Activated naive CD8-positive, alpha-beta T cell treated with anti-CD3 and anti-CD28 coated beads, Interleukin-2, amount 50 U/mL, for 24 hours (primary cell): ENCODE measurements around the gene MRAS.
A peak's percentile ranks its signal among the peaks of the same experiment; 100 is the strongest.

Experiments used
- ATAC-seq: fragments of 150-1000 bp; cut with Tn5 transposase; one replicate; pipeline ENCODE4 v1.10.0; 2021
- DNase-seq: peaks from one replicate; pipeline ENCODE4 v3.0.0; 2021
- H3K27ac Mint-ChIP-seq: one replicate; pipeline ENCODE4 v1.8.0; 2021; ENCODE audit warnings: mild to moderate bottlenecking, mixed read lengths
- H3K27me3 Mint-ChIP-seq: one replicate; pipeline ENCODE4 v1.8.0; 2021; ENCODE audit warnings: mixed read lengths
- H3K36me3 Mint-ChIP-seq: one replicate; pipeline ENCODE4 v1.8.0; 2021; ENCODE audit warnings: low read depth, mixed read lengths
- H3K4me1 Mint-ChIP-seq: one replicate; pipeline ENCODE4 v1.8.0; 2021; ENCODE audit warnings: mixed read lengths
- H3K4me3 Mint-ChIP-seq: one replicate; pipeline ENCODE4 v1.8.0; 2021; ENCODE audit warnings: mild to moderate bottlenecking, moderate library complexity, mixed read lengths
- H3K9me3 Mint-ChIP-seq: one replicate; pipeline ENCODE4 v1.8.0; 2021; ENCODE audit warnings: mixed read lengths

The MRAS gene

GRCh38 chr3:138429665-138430064, 81.3 kb downstream of the MRAS start:
- H3K4me3 Mint-ChIP-seq, result no peak overlapping the region
- DNase-seq, result no peak
- no peak for ATAC-seq
- no peaks in the 10 kb centered on the region for H3K9me3 Mint-ChIP-seq
- peaks cover 8% of the 10 kb centered on the region for H3K4me1 Mint-ChIP-seq
- no peaks in the 10 kb centered on the region for H3K36me3 Mint-ChIP-seq
- H3K27ac Mint-ChIP-seq, result no peak overlapping the region
- peaks cover 28% of the 10 kb centered on the region for H3K27me3 Mint-ChIP-seq

- no peak for DNase-seq
- H3K9me3 Mint-ChIP-seq, result no peaks in the 10 kb centered on the region
- H3K4me3 Mint-ChIP-seq, result no peak overlapping the region
- peaks cover 10% of the 10 kb centered on the region for H3K4me1 Mint-ChIP-seq
- H3K27me3 Mint-ChIP-seq, result peaks cover 48% of the 10 kb centered on the region
- H3K36me3 Mint-ChIP-seq, result no peaks in the 10 kb centered on the region
- ATAC-seq, result no peak
- no peak overlapping the region for H3K27ac Mint-ChIP-seq
Observed at GRCh38 chr3:138432576-138433240, 84.3 kb downstream of the MRAS start.

- ATAC-seq (no peak), DNase-seq (no peak)
- Mint-ChIP-seq H3K27ac (no peak overlapping the region), H3K9me3 (no peaks in the 10 kb centered on the region), H3K4me3 (peak overlapping the region; percentile 64), H3K36me3 (no peaks in the 10 kb centered on the region), H3K4me1 (peaks cover 10% of the 10 kb centered on the region), H3K27me3 (peaks cover 54% of the 10 kb centered on the region)
Observed at GRCh38 chr3:138433892-138434275, 85.5 kb downstream of the MRAS start.

GRCh38 chr3:138434276-138434874, 86.0 kb downstream of the MRAS start, which contains the start of gene ESYT3:
Gene ESYT3 (plus strand): TSS chr3:138434616. CDS start chr3:138434799, 183 bp downstream.
- peak; percentile 69 for DNase-seq
- Mint-ChIP-seq H3K27me3 (peaks cover 54% of the 10 kb centered on the region), H3K4me1 (peaks cover 10% of the 10 kb centered on the region), H3K9me3 (no peaks in the 10 kb centered on the region), H3K27ac (no peak within 1 kb of the TSS), H3K4me3 (peak within 1 kb of the TSS; percentile 64), H3K36me3 (no peaks in the 10 kb centered on the region)
- peak; percentile 90 for ATAC-seq

GRCh38 chr3:138434875-138435772, 86.7 kb downstream of the MRAS start:
- H3K27ac Mint-ChIP-seq, result no peak overlapping the region
- no peaks in the 10 kb centered on the region for H3K9me3 Mint-ChIP-seq
- H3K4me3 Mint-ChIP-seq, result no peak overlapping the region
- H3K27me3 Mint-ChIP-seq, result peaks cover 54% of the 10 kb centered on the region
- ATAC-seq (no peak), DNase-seq (peak; percentile 11)
- H3K4me1 Mint-ChIP-seq, result peaks cover 10% of the 10 kb centered on the region
- H3K36me3 Mint-ChIP-seq, result no peaks in the 10 kb centered on the region

GRCh38 chr3:138435840-138436239, 87.5 kb downstream of the MRAS start:
- H3K27me3 Mint-ChIP-seq, result peaks cover 54% of the 10 kb centered on the region
- no peak for DNase-seq
- ATAC-seq, result no peak
- H3K4me1 Mint-ChIP-seq, result peaks cover 10% of the 10 kb centered on the region
- no peaks in the 10 kb centered on the region for H3K9me3 Mint-ChIP-seq
- H3K27ac Mint-ChIP-seq, result no peak overlapping the region
- H3K36me3 Mint-ChIP-seq, result no peaks in the 10 kb centered on the region
- no peak overlapping the region for H3K4me3 Mint-ChIP-seq

- Mint-ChIP-seq H3K36me3 (no peaks in the 10 kb centered on the region), H3K4me1 (peaks cover 10% of the 10 kb centered on the region), H3K4me3 (no peak overlapping the region), H3K27me3 (peaks cover 48% of the 10 kb centered on the region), H3K9me3 (no peaks in the 10 kb centered on the region), H3K27ac (no peak overlapping the region)
- DNase-seq, result no peak
- no peak for ATAC-seq
Observed at GRCh38 chr3:138437281-138437680, 88.9 kb downstream of the MRAS start.

- Mint-ChIP-seq H3K4me3 (no peak overlapping the region), H3K27me3 (peaks cover 33% of the 10 kb centered on the region), H3K9me3 (no peaks in the 10 kb centered on the region), H3K4me1 (peaks cover 7% of the 10 kb centered on the region), H3K36me3 (no peaks in the 10 kb centered on the region), H3K27ac (no peak overlapping the region)
- DNase-seq (no peak), ATAC-seq (no peak)
Observed at GRCh38 chr3:138438896-138439295, 90.5 kb downstream of the MRAS start.

GRCh38 chr3:138439646-138440045, 91.3 kb downstream of the MRAS start:
- Mint-ChIP-seq H3K36me3 (no peaks in the 10 kb centered on the region), H3K27me3 (peaks cover 28% of the 10 kb centered on the region), H3K9me3 (no peaks in the 10 kb centered on the region), H3K4me3 (no peak overlapping the region), H3K27ac (no peak overlapping the region), H3K4me1 (peaks cover 2% of the 10 kb centered on the region)
- ATAC-seq (no peak), DNase-seq (no peak)

GRCh38 chr3:138440121-138440521, 91.7 kb downstream of the MRAS start:
- no peak overlapping the region for H3K4me3 Mint-ChIP-seq
- H3K4me1 Mint-ChIP-seq, result peaks cover 2% of the 10 kb centered on the region
- peaks cover 28% of the 10 kb centered on the region for H3K27me3 Mint-ChIP-seq
- H3K36me3 Mint-ChIP-seq, result no peaks in the 10 kb centered on the region
- H3K27ac Mint-ChIP-seq, result no peak overlapping the region
- ATAC-seq (no peak), DNase-seq (no peak)
- H3K9me3 Mint-ChIP-seq, result no peaks in the 10 kb centered on the region

GRCh38 chr3:138440596-138440995, 92.2 kb downstream of the MRAS start:
- H3K36me3 Mint-ChIP-seq, result no peaks in the 10 kb centered on the region
- H3K4me1 Mint-ChIP-seq, result no peaks in the 10 kb centered on the region
- peaks cover 25% of the 10 kb centered on the region for H3K27me3 Mint-ChIP-seq
- no peaks in the 10 kb centered on the region for H3K9me3 Mint-ChIP-seq
- DNase-seq (no peak), ATAC-seq (no peak)
- no peak overlapping the region for H3K27ac Mint-ChIP-seq
- no peak overlapping the region for H3K4me3 Mint-ChIP-seq

- ATAC-seq (no peak), DNase-seq (no peak)
- H3K36me3 Mint-ChIP-seq, result no peaks in the 10 kb centered on the region
- no peak overlapping the region for H3K27ac Mint-ChIP-seq
- peaks cover 19% of the 10 kb centered on the region for H3K27me3 Mint-ChIP-seq
- H3K9me3 Mint-ChIP-seq, result no peaks in the 10 kb centered on the region
- H3K4me1 Mint-ChIP-seq, result no peaks in the 10 kb centered on the region
- H3K4me3 Mint-ChIP-seq, result no peak overlapping the region
Observed at GRCh38 chr3:138441256-138441655, 92.9 kb downstream of the MRAS start.

GRCh38 chr3:138441742-138442141, 93.4 kb downstream of the MRAS start:
- peaks cover 14% of the 10 kb centered on the region for H3K27me3 Mint-ChIP-seq
- DNase-seq (no peak), ATAC-seq (no peak)
- no peaks in the 10 kb centered on the region for H3K4me1 Mint-ChIP-seq
- H3K4me3 Mint-ChIP-seq, result no peak overlapping the region
- H3K9me3 Mint-ChIP-seq, result no peaks in the 10 kb centered on the region
- no peaks in the 10 kb centered on the region for H3K36me3 Mint-ChIP-seq
- H3K27ac Mint-ChIP-seq, result no peak overlapping the region

GRCh38 chr3:138442433-138442832, 94.1 kb downstream of the MRAS start:
- no peak for DNase-seq
- H3K36me3 Mint-ChIP-seq, result no peaks in the 10 kb centered on the region
- ATAC-seq, result no peak
- no peak overlapping the region for H3K4me3 Mint-ChIP-seq
- H3K4me1 Mint-ChIP-seq, result no peaks in the 10 kb centered on the region
- peaks cover 8% of the 10 kb centered on the region for H3K27me3 Mint-ChIP-seq
- no peak overlapping the region for H3K27ac Mint-ChIP-seq
- H3K9me3 Mint-ChIP-seq, result no peaks in the 10 kb centered on the region

- no peak overlapping the region for H3K27ac Mint-ChIP-seq
- H3K4me3 Mint-ChIP-seq, result no peak overlapping the region
- no peaks in the 10 kb centered on the region for H3K36me3 Mint-ChIP-seq
- ATAC-seq (no peak), DNase-seq (no peak)
- H3K27me3 Mint-ChIP-seq, result peaks cover 4% of the 10 kb centered on the region
- no peaks in the 10 kb centered on the region for H3K4me1 Mint-ChIP-seq
- H3K9me3 Mint-ChIP-seq, result no peaks in the 10 kb centered on the region
Observed at GRCh38 chr3:138443091-138443490, 94.7 kb downstream of the MRAS start.
